Hematopoietic multipotent progenitor cell treated with erythropoietin and hydrocortisone succinate and interleukin-3 and kit ligand, for 4 days (in vitro differentiated cells): ENCODE data around the gene MSH6.

Source experiments
- DNase-seq: peaks from one replicate; pipeline ENCODE4 v3.0.0-alpha.2; 2015

Gene MSH6

GRCh38 chr2:47784352-47784851 is 1.5 kb downstream of the MSH6 start:
- no peak for DNase-seq

- peak; percentile 67 for DNase-seq
These were observed 3.0 kb downstream of the MSH6 start for GRCh38 chr2:47785986-47786385.

- DNase-seq: no peak
These were observed 13.2 kb downstream of the MSH6 start for GRCh38 chr2:47796090-47796697.

- DNase-seq: peak; percentile 70
These were observed 15.7 kb downstream of the MSH6 start for GRCh38 chr2:47798631-47799030.

- peak; percentile 20 for DNase-seq
These were observed 16.2 kb downstream of the MSH6 start for GRCh38 chr2:47799031-47799609.

GRCh38 chr2:47801118-47801517 is 18.2 kb downstream of the MSH6 start:
- no peak for DNase-seq

GRCh38 chr2:47803363-47803762 is 20.4 kb downstream of the MSH6 start:
- no peak for DNase-seq

GRCh38 chr2:47803770-47804169 is 20.8 kb downstream of the MSH6 start:
- no peak for DNase-seq

- DNase-seq: no peak
These were observed 22.9 kb downstream of the MSH6 start for GRCh38 chr2:47805850-47806249.

- no peak for DNase-seq
These were observed 25.7 kb downstream of the MSH6 start for GRCh38 chr2:47808614-47809013.

GRCh38 chr2:47809903-47810302 is 27.0 kb downstream of the MSH6 start:
- DNase-seq: no peak

- no peak for DNase-seq
These were observed 27.9 kb downstream of the MSH6 start for GRCh38 chr2:47810850-47811249.

- DNase-seq: no peak
These were observed 28.7 kb downstream of the MSH6 start for GRCh38 chr2:47811668-47812067.

- no peak for DNase-seq
These were observed 32.8 kb downstream of the MSH6 start for GRCh38 chr2:47815764-47816163.

- no peak for DNase-seq
These were observed 35.8 kb downstream of the MSH6 start for GRCh38 chr2:47818777-47819176.

- no peak for DNase-seq
These were observed 36.9 kb downstream of the MSH6 start for GRCh38 chr2:47819834-47820233.

- DNase-seq: no peak
These were observed 39.6 kb downstream of the MSH6 start for GRCh38 chr2:47822518-47822917.

- no peak for DNase-seq
These were observed 50.6 kb downstream of the MSH6 start for GRCh38 chr2:47833516-47833968.

GRCh38 chr2:47838249-47838648 is 55.3 kb downstream of the MSH6 start:
- no peak for DNase-seq

GRCh38 chr2:47838686-47839085 is 55.7 kb downstream of the MSH6 start:
- DNase-seq: no peak

GRCh38 chr2:47842846-47843245 is 59.9 kb downstream of the MSH6 start:
- no peak for DNase-seq

GRCh38 chr2:47843407-47843806 is 60.5 kb downstream of the MSH6 start:
- no peak for DNase-seq

GRCh38 chr2:47844162-47844561 is 61.2 kb downstream of the MSH6 start:
- no peak for DNase-seq

GRCh38 chr2:47849368-47849767 is 66.4 kb downstream of the MSH6 start:
- peak; percentile 31 for DNase-seq

GRCh38 chr2:47850198-47850597 is 67.3 kb downstream of the MSH6 start:
- DNase-seq: no peak
